H1 (cell line): Measurements from ENCODE around the gene DRGX. TPM values are rescaled to one million over a fixed set of nuclear protein-coding genes. Genes with fewer than 3 reads are reported as not detected.

ENCODE experiments used
- CTCF ChIA-PET: fragments of 300-600 bp; sonication (Branson Sonifier 250); formaldehyde crosslinking; loops from one replicate; lab custom pipeline; 2021; ENCODE audit not compliant: partially characterized antibody; lab: Charles Lee
- POLR2A ChIA-PET: fragments of 300-600 bp; sonication (Branson Sonifier 250); formaldehyde crosslinking; loops from one replicate; lab custom pipeline; 2021; ENCODE audit warnings: inconsistent platforms; ENCODE audit not compliant: partially characterized antibody; lab: Charles Lee
- DNase-seq, 2 experiments: peaks; one replicate each; pipeline versions ENCODE4 v3.0.0 to v3.0.0-alpha.2; 2010 to 2022; ENCODE audit warnings: low spot score in 2 of 2, low read depth in 1 of 2, mixed read lengths in 1 of 2
- FAIRE-seq: peaks from 2 replicates; lab custom pipeline; 2011; peaks lifted over from hg19 to GRCh38; lab: Jason Lieb, UNC
- H2AFZ ChIP-seq: 2 replicates; pipeline ENCODE4 v1.8.1; 2012; ENCODE audit warnings: low read length, inconsistent platforms
- H2AK5ac ChIP-seq: 2 replicates; pipeline ENCODE4 v1.6.1; 2013; ENCODE audit warnings: low read depth, low read length
- H2BK120ac ChIP-seq: replicated peaks from 2 replicates; pipeline ENCODE3; 2013; ENCODE audit warnings: low read depth, low read length, inconsistent platforms
- H2BK12ac ChIP-seq: 2 replicates; pipeline ENCODE4 v1.6.1; 2013; ENCODE audit warnings: low read depth, low read length
- H2BK15ac ChIP-seq: 2 replicates; pipeline ENCODE4 v1.6.1; 2013; ENCODE audit warnings: low read length
- H2BK20ac ChIP-seq: 2 replicates; pipeline ENCODE4 v1.6.1; 2013; ENCODE audit warnings: low read length
- H2BK5ac ChIP-seq: 2 replicates; pipeline ENCODE4 v1.6.1; 2013; ENCODE audit warnings: low read depth, low read length
- H3K14ac ChIP-seq: 2 replicates; pipeline ENCODE4 v1.6.1; 2013; ENCODE audit warnings: inconsistent platforms; ENCODE audit not compliant: insufficient read length
- H3K18ac ChIP-seq: 2 replicates; pipeline ENCODE4 v1.6.1; 2013; ENCODE audit warnings: low read length; ENCODE audit errors: extremely low read depth
- H3K23ac ChIP-seq: 2 replicates; pipeline ENCODE4 v1.6.1; 2013; ENCODE audit warnings: inconsistent platforms; ENCODE audit not compliant: insufficient read length
- H3K23me2 ChIP-seq: 2 replicates; pipeline ENCODE4 v1.6.1; 2013; ENCODE audit warnings: low read depth, low read length
- H3K27ac ChIP-seq: 2 replicates; pipeline ENCODE4 v1.6.1; 2011; ENCODE audit warnings: low read depth, low read length, inconsistent platforms
- H3K27me3 ChIP-seq, 4 experiments: replicated peaks in 1 of 4; 1 replicate in 1 of 4; 2 replicates in 3 of 4; pipeline versions ENCODE4 v1.6.1 to v1.8.1; 2011 to 2013; ENCODE audit warnings: low read length in 3 of 4, mild to moderate bottlenecking in 3 of 4, inconsistent platforms in 2 of 4, mixed read lengths in 2 of 4, moderate library complexity in 1 of 4; ENCODE audit not compliant: control insufficient read depth in 3 of 4, insufficient read depth in 3 of 4; ENCODE audit errors: extremely low read depth in 1 of 4
- H3K36me3 ChIP-seq, 4 experiments: 2 replicates each; pipeline versions ENCODE4 v1.6.1 to v1.8.1; 2011 to 2013; ENCODE audit warnings: mild to moderate bottlenecking in 4 of 4, low read length in 3 of 4, moderate library complexity in 2 of 4, control low read depth in 1 of 4, inconsistent platforms in 1 of 4; ENCODE audit not compliant: insufficient read depth in 4 of 4, control insufficient read depth in 2 of 4
- H3K4ac ChIP-seq: replicated peaks from 2 replicates; pipeline ENCODE3; 2013; ENCODE audit warnings: low read length, low read depth, mixed read lengths, inconsistent platforms; ENCODE audit not compliant: insufficient read length
- H3K4me1 ChIP-seq, 4 experiments: replicated peaks in 1 of 4; 1 replicate in 1 of 4; 2 replicates in 3 of 4; pipeline versions ENCODE4 v1.6.1 to v1.8.1; 2011 to 2013; ENCODE audit warnings: low read length in 3 of 4, inconsistent platforms in 2 of 4, mixed read lengths in 1 of 4; ENCODE audit not compliant: insufficient read depth in 4 of 4, control insufficient read depth in 3 of 4
- H3K4me2 ChIP-seq, 2 experiments: 2 replicates each; pipeline versions ENCODE4 v1.6.1 to v1.8.1; 2011 to 2013; ENCODE audit warnings: low read depth in 2 of 2, low read length in 2 of 2, control low read depth in 1 of 2, inconsistent platforms in 1 of 2, mild to moderate bottlenecking in 1 of 2; ENCODE audit not compliant: insufficient read depth in 1 of 2
- H3K4me3 ChIP-seq, 4 experiments: fragments of 200-600, 300-600 bp in 1 of 4; sonication (generic), shearing (Covaris generic), sonication (Bioruptor Twin) in 1 of 4; 2 replicates each; pipeline versions ENCODE4 v1.5.1 to v1.8.1; 2011 to 2016; ENCODE audit warnings: low read length in 4 of 4, low read depth in 3 of 4, control low read depth in 2 of 4, inconsistent platforms in 2 of 4, mild to moderate bottlenecking in 2 of 4, mixed read lengths in 1 of 4, moderate library complexity in 1 of 4; ENCODE audit not compliant: insufficient read depth in 2 of 4; ENCODE audit errors: extremely low read depth in 1 of 4
- H3K56ac ChIP-seq: replicated peaks from 2 replicates; pipeline ENCODE3; 2013; ENCODE audit warnings: low read depth, mild to moderate bottlenecking, mixed read lengths, low read length, inconsistent platforms; ENCODE audit not compliant: insufficient read length
- H3K79me1 ChIP-seq: 2 replicates; pipeline ENCODE4 v1.6.1; 2013; ENCODE audit warnings: low read depth, low read length, control low read depth
- H3K79me2 ChIP-seq, 2 experiments: 2 replicates each; pipeline versions ENCODE4 v1.6.1 to v1.8.1; 2012 to 2013; ENCODE audit warnings: low read length in 2 of 2, mild to moderate bottlenecking in 2 of 2, inconsistent platforms in 1 of 2; ENCODE audit not compliant: insufficient read depth in 2 of 2, control insufficient read depth in 1 of 2
- H3K9ac ChIP-seq, 4 experiments: replicated peaks in 1 of 4; 1 replicate in 1 of 4; 2 replicates in 3 of 4; pipeline versions ENCODE4 v1.6.1 to v1.8.1; 2011 to 2013; ENCODE audit warnings: low read depth in 3 of 4, low read length in 3 of 4, control low read depth in 2 of 4, mild to moderate bottlenecking in 2 of 4, moderate library complexity in 2 of 4, inconsistent platforms in 1 of 4; ENCODE audit errors: extremely low read depth in 1 of 4
- H3K9me3 ChIP-seq, 2 experiments: 2 replicates each; pipeline versions ENCODE4 v1.6.1 to v1.8.1; 2012 to 2013; ENCODE audit warnings: mild to moderate bottlenecking in 2 of 2, moderate library complexity in 2 of 2, control low read depth in 1 of 2, inconsistent platforms in 1 of 2, low read depth in 1 of 2, low read length in 1 of 2, mixed read lengths in 1 of 2; ENCODE audit not compliant: insufficient read depth in 2 of 2
- H4K20me1 ChIP-seq, 2 experiments: replicated peaks in 1 of 2; 2 replicates each; pipeline versions ENCODE3 to v1.8.1; 2011 to 2013; ENCODE audit warnings: inconsistent platforms in 2 of 2, low read length in 2 of 2, mild to moderate bottlenecking in 1 of 2; ENCODE audit not compliant: insufficient read depth in 2 of 2, control insufficient read depth in 1 of 2
- H4K5ac ChIP-seq: 2 replicates; pipeline ENCODE4 v1.6.1; 2013; ENCODE audit warnings: low read length, low read depth, mixed read lengths, inconsistent platforms; ENCODE audit not compliant: insufficient read length
- H4K8ac ChIP-seq: 2 replicates; pipeline ENCODE4 v1.8.0; 2013; ENCODE audit warnings: mild to moderate bottlenecking, moderate library complexity, low read length, inconsistent platforms; ENCODE audit not compliant: insufficient read depth; ENCODE audit errors: extremely low read depth
- H4K91ac ChIP-seq: replicated peaks from 2 replicates; pipeline ENCODE3; 2013; ENCODE audit warnings: low read length, mixed read lengths, inconsistent platforms; ENCODE audit not compliant: insufficient read length
- CEBPB ChIP-seq: IDR thresholded peaks from 2 replicates; pipeline ENCODE4 v1.6.1; 2012; ENCODE audit warnings: low read depth, low read length
- EGR1 ChIP-seq: IDR thresholded peaks from 2 replicates; pipeline ENCODE4 v1.6.1; 2011; ENCODE audit warnings: low read depth, low read length, borderline replicate concordance
- GABPA ChIP-seq: IDR thresholded peaks from 2 replicates; pipeline ENCODE4 v1.6.1; 2011; ENCODE audit warnings: mild to moderate bottlenecking, low read length, moderate library complexity, borderline replicate concordance; ENCODE audit not compliant: insufficient read depth
- HDAC2 ChIP-seq, 2 experiments: fragments of 300-600 bp in 1 of 2; sonication (generic) in 1 of 2; IDR thresholded peaks; 2 replicates each; pipeline ENCODE4 v1.6.1; 2011 to 2012; ENCODE audit warnings: low read depth in 2 of 2, low read length in 2 of 2, mild to moderate bottlenecking in 2 of 2, moderate library complexity in 2 of 2, borderline replicate concordance in 1 of 2, inconsistent platforms in 1 of 2
- MAFK ChIP-seq: IDR thresholded peaks from 2 replicates; pipeline ENCODE4 v1.6.1; 2012; ENCODE audit warnings: low read depth, mild to moderate bottlenecking, improper control_type of control experiment, low read length
- RBBP5 ChIP-seq: IDR thresholded peaks from 2 replicates; pipeline ENCODE4 v1.7.1; 2012; ENCODE audit warnings: low read depth, mild to moderate bottlenecking, inconsistent platforms, low read length, moderate library complexity, borderline replicate concordance
- RFX5 ChIP-seq: IDR thresholded peaks from 2 replicates; pipeline ENCODE4 v1.6.1; 2011; ENCODE audit warnings: low read depth, low read length, improper control_type of control experiment, borderline replicate concordance
- RNF2 ChIP-seq: fragments of 200-900, 300-1000 bp; sonication (generic); IDR thresholded peaks from 2 replicates; pipeline ENCODE4 v1.7.1; 2016; ENCODE audit warnings: borderline replicate concordance, low read depth, mild to moderate bottlenecking, antibody characterized with exemption, low read length; ENCODE audit not compliant: poor library complexity, severe bottlenecking; ENCODE audit errors: missing control alignments
- SP1 ChIP-seq: IDR thresholded peaks from 2 replicates; pipeline ENCODE4 v1.6.1; 2011; ENCODE audit warnings: low read depth, low read length
- TBP ChIP-seq: IDR thresholded peaks from 2 replicates; pipeline ENCODE4 v1.6.1; 2011; ENCODE audit warnings: low read depth, low read length, improper control_type of control experiment
- WGBS, 2 experiments: shearing (Covaris generic) in 1 of 2; methylation state at CpG; one replicate each; pipeline versions ENCODE4 v1.1.6 to v1.1.7; 2013 to 2015; ENCODE audit warnings: low lambda C conversion rate in 2 of 2, mixed read lengths in 2 of 2, inconsistent platforms in 1 of 2, low coverage in 1 of 2, missing lambda C conversion rate in 1 of 2; ENCODE audit not compliant: insufficient replicate concordance in 2 of 2, insufficient coverage in 1 of 2, insufficient read length in 1 of 2; ENCODE audit errors: extremely low coverage in 1 of 2, missing lambda C conversion rate in 1 of 2; 5-methylcytosine and 5-hydroxymethylcytosine counted together
- polyA plus RNA-seq, 7 experiments: library from polyadenylated mRNA; depleted of rRNA in 3 of 7; stranded (reverse) in 5 of 7; unstranded in 2 of 7; fragments of >200 nt in 5 of 7; fragments of 200-250 nt in 2 of 7; gene quantifications; 1 replicate in 5 of 7; 2 replicates in 1 of 7; 4 replicates in 1 of 7; pipeline versions ENCODE4 v1.2.1 to v1.2.3, GENCODE V29; 2011 to 2013; ENCODE audit warnings: missing spikeins in 2 of 7, mixed read lengths in 2 of 7
- total RNA-seq: library from RNA; stranded (reverse); fragmentation: NEBNext Ultra II Directional; extraction: Animal tissue kit (Norgen Biotek cat#: 25700); gene quantifications from 2 replicates; pipeline ENCODE4 v1.2.1, GENCODE V29; 2021
- TF ChIP-seq, protein P1 (sequence below): IDR thresholded peaks from 2 replicates; pipeline ENCODE4 v1.6.1; 2011; ENCODE audit warnings: low read depth, mild to moderate bottlenecking, low read length; ENCODE audit not compliant: insufficient read depth

Gene DRGX
- total and polyA plus RNA-seq, 2 of the 8 experiments (the other 6 are each of a cell fraction or from before 2014, with no cell fraction given), result not detected

DNA sequence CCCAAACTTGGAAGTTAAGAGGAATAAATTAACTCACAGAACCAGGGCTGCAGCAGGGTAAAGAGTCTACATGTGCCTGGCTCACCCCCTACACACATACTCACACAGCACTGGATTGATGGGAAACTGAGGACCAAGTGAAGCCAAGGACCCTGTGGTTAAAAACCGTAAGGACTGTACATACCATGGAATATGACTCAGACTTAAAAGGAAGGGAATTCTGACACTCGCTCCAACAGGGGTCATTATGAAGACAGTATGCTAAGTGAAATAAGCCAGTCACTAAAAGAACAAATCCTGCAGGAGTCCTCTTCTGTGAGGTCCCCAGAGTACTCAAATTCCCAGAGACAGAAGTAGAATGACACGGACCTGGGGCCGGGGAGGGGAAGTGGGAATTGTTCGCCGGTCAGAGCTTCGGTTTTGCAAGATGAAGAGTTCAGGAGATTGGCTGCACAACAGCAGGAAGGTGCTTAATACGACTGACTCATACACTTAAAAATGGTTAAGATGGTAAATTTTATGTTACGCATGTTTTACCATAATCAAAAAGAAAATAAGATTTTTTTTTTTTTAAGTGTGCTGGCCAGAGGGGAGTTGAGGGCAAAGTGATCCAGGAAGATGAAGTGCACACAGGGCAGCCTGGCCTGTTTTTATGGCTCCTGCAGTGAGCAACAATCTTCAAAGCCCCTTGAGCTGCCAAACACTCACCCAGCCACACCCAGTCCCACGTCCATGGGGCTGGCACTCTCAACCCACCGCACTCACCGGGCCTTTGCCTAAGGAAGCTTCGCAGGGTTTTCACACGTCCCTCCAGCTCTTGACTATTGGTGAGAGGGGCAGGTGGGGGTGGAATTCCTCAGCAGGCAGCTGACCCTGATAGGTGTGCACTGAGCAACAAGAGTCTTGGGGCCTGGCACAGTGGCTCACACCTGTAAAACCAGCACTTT, 26.4 kb downstream of the DRGX start:
- no peaks in the 10 kb centered on the region for H3K79me1 ChIP-seq
- TF ChIP-seq RBBP5 (no peak), HDAC2 (IDR thresholded peaks at IDR 0.05; ENCODE audit: borderline replicate concordance in 1 of 2, low read depth in 2 of 2, low read length in 2 of 2) (no peak), CEBPB (no peak), RNF2 (no peak), RFX5 (no peak), SP1 (no peak), GABPA (no peak), MAFK (no peak), TBP (no peak), EGR1 (no peak)
- TF ChIP-seq, protein P1, sequence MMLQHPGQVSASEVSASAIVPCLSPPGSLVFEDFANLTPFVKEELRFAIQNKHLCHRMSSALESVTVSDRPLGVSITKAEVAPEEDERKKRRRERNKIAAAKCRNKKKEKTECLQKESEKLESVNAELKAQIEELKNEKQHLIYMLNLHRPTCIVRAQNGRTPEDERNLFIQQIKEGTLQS, result no peak

More for the DNA sequence above, 26.4 kb downstream of the DRGX start:
- H2BK12ac ChIP-seq, result no peak overlapping the region
- H3K4me1 ChIP-seq, result no peaks in the 10 kb centered on the region
- H4K8ac ChIP-seq, result no peak overlapping the region
- CTCF ChIA-PET, result interaction anchor here (1.0 to 2.6 kb wide), 3 partner anchors 8 to 46 kb away, joined by 3 to 10 read pairs (median 4); no protein-coding TSS in a partner anchor
- no peak overlapping the region for H2AFZ ChIP-seq
- no peak overlapping the region for H3K4ac ChIP-seq
- H4K5ac ChIP-seq, result no peak overlapping the region
- no peak overlapping the region for H3K4me2 ChIP-seq
- H2BK5ac ChIP-seq, result no peak overlapping the region
- no peak overlapping the region for H2BK120ac ChIP-seq
- no peaks in the 10 kb centered on the region for H3K79me2 ChIP-seq
- no peak overlapping the region for H3K27ac ChIP-seq
- H3K18ac ChIP-seq, result no peak overlapping the region
- no peak overlapping the region for H3K23ac ChIP-seq
- 82% methylated on average over 14 of the region's 14 CpGs; no CpG with 5 or more reads in 1 of the 2 experiments for WGBS, 2 experiments
- FAIRE-seq, result no peak
- no peak overlapping the region for H2BK15ac ChIP-seq
- H3K27me3 ChIP-seq, result no peaks in the 10 kb centered on the region; a peak in 1 of 7 replicates
- no peaks in the 10 kb centered on the region for H3K9me3 ChIP-seq
- no peak for DNase-seq
- H2BK20ac ChIP-seq, result no peak overlapping the region
- no peak overlapping the region for H3K14ac ChIP-seq
- H3K36me3 ChIP-seq, result no peaks in the 10 kb centered on the region
- H4K91ac ChIP-seq, result no peak overlapping the region
- H3K4me3 ChIP-seq, result no peak overlapping the region
- no peaks in the 10 kb centered on the region for H4K20me1 ChIP-seq
- H3K56ac ChIP-seq, result no peak overlapping the region
- no peak overlapping the region for H3K9ac ChIP-seq
- POLR2A ChIA-PET, result no interaction called here
- no peaks in the 10 kb centered on the region for H3K23me2 ChIP-seq
- no peak overlapping the region for H2AK5ac ChIP-seq
